ENCODE results near the gene KAT8.

KAT8 gene

GRCh38 chr16:31127182-31127581 lies 9.7 kb downstream of the KAT8 start:
- Histone ChIP-seq H3K4me3 (no peak overlapping the region), H3K4me1 (no peaks in the 10 kb centered on the region), H3K9me3 (no peaks in the 10 kb centered on the region), H3K27me3 (ENCODE audit: low read depth) (no peaks in the 10 kb centered on the region), H3K36me3 (replicated peaks) (peaks cover 55% of the 10 kb centered on the region)
- no peak for DNase-seq (ENCODE audit: low spot score in 2 of 2)
- in situ Hi-C loops (cut with MboI; ENCODE audit: low sequenced_read_pairs) = no loop called here

- no peak overlapping the region for H3K4me3 ChIP-seq
- no peak for DNase-seq (ENCODE audit: low spot score in 2 of 2)
- no peaks in the 10 kb centered on the region for H3K9me3 ChIP-seq
- H3K27me3 ChIP-seq (ENCODE audit: low read depth) = no peaks in the 10 kb centered on the region
- in situ Hi-C loops (cut with MboI; ENCODE audit: low sequenced_read_pairs) = no loop called here
- peaks cover 6% of the 10 kb centered on the region for H3K4me1 ChIP-seq
- peaks cover 38% of the 10 kb centered on the region for H3K36me3 ChIP-seq (replicated peaks)
These were observed 11.5 kb downstream of the KAT8 start for GRCh38 chr16:31128711-31129567.

- peaks cover 14% of the 10 kb centered on the region for H3K4me1 ChIP-seq
- H3K4me3 ChIP-seq = no peak overlapping the region
- no peaks in the 10 kb centered on the region for H3K9me3 ChIP-seq
- H3K27me3 ChIP-seq (ENCODE audit: low read depth) = no peaks in the 10 kb centered on the region
- in situ Hi-C loops (cut with MboI; ENCODE audit: low sequenced_read_pairs) = no loop called here
- H3K36me3 ChIP-seq (replicated peaks) = peaks cover 34% of the 10 kb centered on the region
- DNase-seq (ENCODE audit: low spot score in 2 of 2) = no peak
These were observed 12.3 kb downstream of the KAT8 start for GRCh38 chr16:31129568-31130335.

GRCh38 chr16:31130336-31130891 lies 12.9 kb downstream of the KAT8 start:
- Histone ChIP-seq H3K36me3 (replicated peaks) (peaks cover 34% of the 10 kb centered on the region), H3K9me3 (no peaks in the 10 kb centered on the region), H3K27me3 (ENCODE audit: low read depth) (no peaks in the 10 kb centered on the region), H3K4me1 (peaks cover 20% of the 10 kb centered on the region), H3K4me3 (no peak overlapping the region)
- DNase-seq (ENCODE audit: low spot score in 2 of 2) = no peak
- in situ Hi-C loops (cut with MboI; ENCODE audit: low sequenced_read_pairs) = no loop called here

GRCh38 chr16:31130899-31131298 lies 13.4 kb downstream of the KAT8 start:
- H3K4me1 ChIP-seq = peaks cover 20% of the 10 kb centered on the region
- H3K9me3 ChIP-seq = no peaks in the 10 kb centered on the region
- peaks cover 34% of the 10 kb centered on the region for H3K36me3 ChIP-seq (replicated peaks)
- in situ Hi-C loops (cut with MboI; ENCODE audit: low sequenced_read_pairs) = no loop called here
- no peaks in the 10 kb centered on the region for H3K27me3 ChIP-seq (ENCODE audit: low read depth)
- no peak for DNase-seq (ENCODE audit: low spot score in 2 of 2)
- H3K4me3 ChIP-seq = no peak overlapping the region

GRCh38 chr16:31131416-31131815 lies 14.0 kb downstream of the KAT8 start:
- in situ Hi-C loops (cut with MboI; ENCODE audit: low sequenced_read_pairs) = no loop called here
- DNase-seq (ENCODE audit: low spot score in 2 of 2) = no peak
- Histone ChIP-seq H3K36me3 (replicated peaks) (peaks cover 34% of the 10 kb centered on the region), H3K9me3 (no peaks in the 10 kb centered on the region), H3K27me3 (ENCODE audit: low read depth) (no peaks in the 10 kb centered on the region), H3K4me3 (no peak overlapping the region), H3K4me1 (peaks cover 20% of the 10 kb centered on the region)

- in situ Hi-C loops (cut with MboI; ENCODE audit: low sequenced_read_pairs) = no loop called here
- Histone ChIP-seq H3K27me3 (ENCODE audit: low read depth) (no peaks in the 10 kb centered on the region), H3K4me3 (no peak overlapping the region), H3K36me3 (replicated peaks) (peaks cover 34% of the 10 kb centered on the region), H3K9me3 (no peaks in the 10 kb centered on the region), H3K4me1 (peaks cover 20% of the 10 kb centered on the region)
- DNase-seq (ENCODE audit: low spot score in 2 of 2) = no peak
These were observed 14.4 kb downstream of the KAT8 start for GRCh38 chr16:31131841-31132271.

- Histone ChIP-seq H3K9me3 (no peaks in the 10 kb centered on the region), H3K36me3 (replicated peaks) (peaks cover 28% of the 10 kb centered on the region), H3K4me3 (no peak overlapping the region), H3K27me3 (ENCODE audit: low read depth) (no peaks in the 10 kb centered on the region), H3K4me1 (peaks cover 20% of the 10 kb centered on the region)
- DNase-seq (ENCODE audit: low spot score in 2 of 2) = no peak
- in situ Hi-C loops (cut with MboI; ENCODE audit: low sequenced_read_pairs) = no loop called here
These were observed 15.0 kb downstream of the KAT8 start for GRCh38 chr16:31132303-31132979.

GRCh38 chr16:31133046-31133501 lies 15.6 kb downstream of the KAT8 start:
- H3K4me1 ChIP-seq = peaks cover 20% of the 10 kb centered on the region

GRCh38 chr16:31134091-31134571 lies 16.7 kb downstream of the KAT8 start:
- Histone ChIP-seq H3K4me3 (no peak overlapping the region), H3K4me1 (peaks cover 20% of the 10 kb centered on the region)

More at GRCh38 chr16:31133046-31133501, 15.6 kb downstream of the KAT8 start:
- H3K4me3 ChIP-seq = no peak overlapping the region
- H3K9me3 ChIP-seq = no peaks in the 10 kb centered on the region
- H3K36me3 ChIP-seq (replicated peaks) = peaks cover 21% of the 10 kb centered on the region
- DNase-seq (ENCODE audit: low spot score in 2 of 2) = no peak
- in situ Hi-C loops (cut with MboI; ENCODE audit: low sequenced_read_pairs) = no loop called here
- no peaks in the 10 kb centered on the region for H3K27me3 ChIP-seq (ENCODE audit: low read depth)

GRCh38 chr16:31134625-31135534 lies 17.4 kb downstream of the KAT8 start:
- no peaks in the 10 kb centered on the region for H3K27me3 ChIP-seq (ENCODE audit: low read depth)
- in situ Hi-C loops (cut with MboI; ENCODE audit: low sequenced_read_pairs) = no loop called here
- peak in 1 of 2 experiments; percentile 49 for DNase-seq (ENCODE audit: low spot score in 2 of 2)
- peaks cover 20% of the 10 kb centered on the region for H3K4me1 ChIP-seq
- peaks cover 11% of the 10 kb centered on the region for H3K36me3 ChIP-seq (replicated peaks)
- no peak overlapping the region for H3K4me3 ChIP-seq
- H3K9me3 ChIP-seq = no peaks in the 10 kb centered on the region

More at GRCh38 chr16:31134091-31134571, 16.7 kb downstream of the KAT8 start:
- H3K36me3 ChIP-seq (replicated peaks) = peaks cover 17% of the 10 kb centered on the region
- H3K27me3 ChIP-seq (ENCODE audit: low read depth) = no peaks in the 10 kb centered on the region
- no peaks in the 10 kb centered on the region for H3K9me3 ChIP-seq
- peak; percentile 73 to 82 for DNase-seq (ENCODE audit: low spot score in 2 of 2)
- in situ Hi-C loops (cut with MboI; ENCODE audit: low sequenced_read_pairs) = no loop called here

GRCh38 chr16:31135535-31136286 lies 18.2 kb downstream of the KAT8 start, which contains the start of gene PRSS8:
Gene PRSS8, minus strand, starts transcription at chr16:31135727. Its CDS starts 229 bp downstream, at chr16:31135498.
- H3K4me3 ChIP-seq = no peak within 1 kb of the TSS
- peak in 1 of 2 experiments; percentile 42 for DNase-seq (ENCODE audit: low spot score in 2 of 2)
- in situ Hi-C loops (cut with MboI; ENCODE audit: low sequenced_read_pairs) = no loop called here
- H3K27me3 ChIP-seq (ENCODE audit: low read depth) = no peaks in the 10 kb centered on the region
- peaks cover 20% of the 10 kb centered on the region for H3K4me1 ChIP-seq
- H3K36me3 ChIP-seq (replicated peaks) = peaks cover 11% of the 10 kb centered on the region
- H3K9me3 ChIP-seq = no peaks in the 10 kb centered on the region
